Ishikawa (cell line): ENCODE data around the gene ANKRD13A.

ENCODE experiments used
- CEBPB ChIP-seq: IDR thresholded peaks from 2 replicates; pipeline ENCODE4 v1.6.1; 2012
- CREB1 ChIP-seq: IDR thresholded peaks from 2 replicates; pipeline ENCODE4 v1.6.1; 2012; ENCODE audit warnings: low read depth
- EGR1 ChIP-seq: IDR thresholded peaks from 2 replicates; pipeline ENCODE4 v1.6.1; 2012
- EP300 ChIP-seq: IDR thresholded peaks from 2 replicates; pipeline ENCODE4 v1.6.1; 2012; ENCODE audit warnings: borderline replicate concordance
- FOXM1 ChIP-seq: IDR thresholded peaks from 2 replicates; pipeline ENCODE4 v1.6.1; 2012; ENCODE audit warnings: low read depth, borderline replicate concordance
- MAX ChIP-seq: IDR thresholded peaks from 2 replicates; pipeline ENCODE4 v1.6.1; 2012
- NFIC ChIP-seq: IDR thresholded peaks from 2 replicates; pipeline ENCODE4 v1.6.1; 2012
- RAD21 ChIP-seq: IDR thresholded peaks from 2 replicates; pipeline ENCODE4 v1.6.1; 2012; ENCODE audit warnings: low read depth
- REST ChIP-seq: IDR thresholded peaks from 2 replicates; pipeline ENCODE4 v1.6.1; 2012; ENCODE audit warnings: low read depth, mild to moderate bottlenecking
- TAF1 ChIP-seq: IDR thresholded peaks from 2 replicates; pipeline ENCODE4 v1.6.1; 2012; ENCODE audit warnings: low read depth, mild to moderate bottlenecking
- TCF12 ChIP-seq: IDR thresholded peaks from 2 replicates; pipeline ENCODE4 v1.6.1; 2012; ENCODE audit warnings: low read depth
- TEAD4 ChIP-seq: IDR thresholded peaks from 2 replicates; pipeline ENCODE4 v1.6.1; 2012
- USF1 ChIP-seq: IDR thresholded peaks from 2 replicates; pipeline ENCODE4 v1.6.1; 2012
- YY1 ChIP-seq: IDR thresholded peaks from 2 replicates; pipeline ENCODE4 v1.6.1; 2012; ENCODE audit warnings: low read depth
- ZBTB7A ChIP-seq: IDR thresholded peaks from 2 replicates; pipeline ENCODE4 v1.6.1; 2012; ENCODE audit warnings: low read depth

The ANKRD13A gene

GRCh38 chr12:109966546-109966945 is 32.7 kb upstream of the ANKRD13A start:
- TF ChIP-seq TAF1: no peak
- TF ChIP-seq YY1: no peak
- TF ChIP-seq MAX: no peak
- TF ChIP-seq TEAD4: no peak
- TF ChIP-seq CEBPB: no peak
- TF ChIP-seq CREB1: no peak
- no peak for TF ChIP-seq RAD21
- no peak for TF ChIP-seq FOXM1
- no peak for TF ChIP-seq EP300

GRCh38 chr12:109967383-109968031 is 31.7 kb upstream of the ANKRD13A start:
- no peak for TF ChIP-seq NFIC
- TF ChIP-seq EP300: no peak
- TF ChIP-seq ZBTB7A: no peak
- TF ChIP-seq TEAD4: no peak
- TF ChIP-seq USF1: no peak
- no peak for TF ChIP-seq EGR1
- no peak for TF ChIP-seq REST
- TF ChIP-seq CREB1: no peak

GRCh38 chr12:109968032-109968420 is 31.2 kb upstream of the ANKRD13A start:
- TF ChIP-seq TAF1 (no peak), MAX (no peak), TCF12 (no peak), YY1 (no peak), REST (no peak), RAD21 (no peak), CEBPB (no peak), CREB1 (no peak), TEAD4 (no peak), USF1 (no peak)

- TF ChIP-seq REST (no peak), TEAD4 (no peak), FOXM1 (no peak), TAF1 (no peak), ZBTB7A (no peak), TCF12 (no peak), EGR1 (no peak), CEBPB (no peak), NFIC (no peak), EP300 (no peak), CREB1 (no peak)
These were observed 30.4 kb upstream of the ANKRD13A start for GRCh38 chr12:109968801-109969200.

- no peak for TF ChIP-seq EGR1
- no peak for TF ChIP-seq CREB1
- no peak for TF ChIP-seq YY1
- no peak for TF ChIP-seq CEBPB
- TF ChIP-seq FOXM1: no peak
- no peak for TF ChIP-seq REST
- no peak for TF ChIP-seq USF1
- TF ChIP-seq MAX: no peak
- no peak for TF ChIP-seq EP300
- TF ChIP-seq NFIC: no peak
- no peak for TF ChIP-seq ZBTB7A
- no peak for TF ChIP-seq TEAD4
- TF ChIP-seq TCF12: no peak
- no peak for TF ChIP-seq TAF1
- TF ChIP-seq RAD21: no peak
These were observed 26.4 kb upstream of the ANKRD13A start for GRCh38 chr12:109972821-109973220.
